ENCODE results near the gene LCP2.
"Not testable (repeated sequence)": the region's sequence is repeated elsewhere in the genome, so short reads cannot be mapped to it uniquely, and the experiment has no call there.

The LCP2 gene

GRCh38 chr5:170249355-170249754 is 48.2 kb downstream of the LCP2 start:
- no peaks in the 10 kb centered on the region for H3K27me3 Mint-ChIP-seq (ENCODE audit: low read depth)
- H3K9me3 Mint-ChIP-seq = peaks cover 9% of the 10 kb centered on the region
- H3K4me1 Mint-ChIP-seq (ENCODE audit: low read depth) = peaks cover 13% of the 10 kb centered on the region
- H3K36me3 Mint-ChIP-seq (ENCODE audit: low read depth) = peaks cover 91% of the 10 kb centered on the region
- no peak for DNase-seq (ENCODE audit: low spot score)
- H3K27ac Mint-ChIP-seq = peak overlapping the region; percentile 32
- H3K4me3 Mint-ChIP-seq = no peak overlapping the region

GRCh38 chr5:170248931-170249227 is 48.7 kb downstream of the LCP2 start:
- not testable (repeated sequence) for H3K27ac Mint-ChIP-seq

GRCh38 chr5:170248172-170248930 is 49.2 kb downstream of the LCP2 start:
- Mint-ChIP-seq H3K36me3 (ENCODE audit: low read depth) (peaks cover 82% of the 10 kb centered on the region), H3K27ac (no peak overlapping the region), H3K4me3 (no peak overlapping the region), H3K9me3 (peaks cover 9% of the 10 kb centered on the region), H3K4me1 (ENCODE audit: low read depth) (peaks cover 4% of the 10 kb centered on the region), H3K27me3 (ENCODE audit: low read depth) (no peaks in the 10 kb centered on the region)
- DNase-seq (ENCODE audit: low spot score) = no peak

More at GRCh38 chr5:170248931-170249227, 48.7 kb downstream of the LCP2 start:
- not testable (repeated sequence) for DNase-seq (ENCODE audit: low spot score); H3K27me3 Mint-ChIP-seq (ENCODE audit: low read depth); H3K4me1 Mint-ChIP-seq (ENCODE audit: low read depth); H3K4me3 Mint-ChIP-seq; H3K9me3 Mint-ChIP-seq
- H3K36me3 Mint-ChIP-seq (ENCODE audit: low read depth) = peaks cover 87% of the 10 kb centered on the region

- H3K36me3 Mint-ChIP-seq (ENCODE audit: low read depth) = peaks cover 74% of the 10 kb centered on the region
- no peaks in the 10 kb centered on the region for H3K27me3 Mint-ChIP-seq (ENCODE audit: low read depth)
- peaks cover 4% of the 10 kb centered on the region for H3K4me1 Mint-ChIP-seq (ENCODE audit: low read depth)
- H3K27ac Mint-ChIP-seq = no peak overlapping the region
- H3K4me3 Mint-ChIP-seq = no peak overlapping the region
- peaks cover 9% of the 10 kb centered on the region for H3K9me3 Mint-ChIP-seq
- no peak for DNase-seq (ENCODE audit: low spot score)
Measured at GRCh38 chr5:170247363-170247762, 50.2 kb downstream of the LCP2 start.

- no peak overlapping the region for H3K27ac Mint-ChIP-seq
- H3K9me3 Mint-ChIP-seq = peaks cover 9% of the 10 kb centered on the region
- H3K4me3 Mint-ChIP-seq = no peak overlapping the region
- peaks cover 2% of the 10 kb centered on the region for H3K4me1 Mint-ChIP-seq (ENCODE audit: low read depth)
- no peak for DNase-seq (ENCODE audit: low spot score)
- H3K36me3 Mint-ChIP-seq (ENCODE audit: low read depth) = peaks cover 64% of the 10 kb centered on the region
- H3K27me3 Mint-ChIP-seq (ENCODE audit: low read depth) = no peaks in the 10 kb centered on the region
Measured at GRCh38 chr5:170246126-170246870, 51.3 kb downstream of the LCP2 start.

GRCh38 chr5:170245436-170245835 is 52.1 kb downstream of the LCP2 start:
- not testable (repeated sequence) for H3K27me3 Mint-ChIP-seq (ENCODE audit: low read depth); H3K4me3 Mint-ChIP-seq; DNase-seq (ENCODE audit: low spot score); H3K9me3 Mint-ChIP-seq; H3K4me1 Mint-ChIP-seq (ENCODE audit: low read depth); H3K27ac Mint-ChIP-seq
- H3K36me3 Mint-ChIP-seq (ENCODE audit: low read depth) = peaks cover 55% of the 10 kb centered on the region

- Mint-ChIP-seq H3K27ac (no peak overlapping the region), H3K9me3 (no peaks in the 10 kb centered on the region), H3K36me3 (ENCODE audit: low read depth) (peaks cover 5% of the 10 kb centered on the region), H3K4me1 (ENCODE audit: low read depth) (peaks cover 7% of the 10 kb centered on the region), H3K27me3 (ENCODE audit: low read depth) (no peaks in the 10 kb centered on the region), H3K4me3 (no peak overlapping the region)
- no peak for DNase-seq (ENCODE audit: low spot score)
Measured at GRCh38 chr5:170238456-170239196, 59.0 kb downstream of the LCP2 start.

- DNase-seq (ENCODE audit: low spot score) = no peak
- no peak overlapping the region for H3K4me3 Mint-ChIP-seq
- H3K27me3 Mint-ChIP-seq (ENCODE audit: low read depth) = no peaks in the 10 kb centered on the region
- H3K36me3 Mint-ChIP-seq (ENCODE audit: low read depth) = peaks cover 5% of the 10 kb centered on the region
- H3K4me1 Mint-ChIP-seq (ENCODE audit: low read depth) = peaks cover 7% of the 10 kb centered on the region
- H3K9me3 Mint-ChIP-seq = no peaks in the 10 kb centered on the region
- H3K27ac Mint-ChIP-seq = no peak overlapping the region
Measured at GRCh38 chr5:170235876-170236864, 61.4 kb downstream of the LCP2 start.

- H3K9me3 Mint-ChIP-seq = no peaks in the 10 kb centered on the region
- peaks cover 2% of the 10 kb centered on the region for H3K36me3 Mint-ChIP-seq (ENCODE audit: low read depth)
- H3K4me1 Mint-ChIP-seq (ENCODE audit: low read depth) = peaks cover 7% of the 10 kb centered on the region
- no peak overlapping the region for H3K4me3 Mint-ChIP-seq
- no peaks in the 10 kb centered on the region for H3K27me3 Mint-ChIP-seq (ENCODE audit: low read depth)
- H3K27ac Mint-ChIP-seq = no peak overlapping the region
- no peak for DNase-seq (ENCODE audit: low spot score)
Measured at GRCh38 chr5:170233358-170233892, 64.2 kb downstream of the LCP2 start.

- Mint-ChIP-seq H3K27me3 (ENCODE audit: low read depth) (no peaks in the 10 kb centered on the region), H3K27ac (no peak within 1 kb of the TSS), H3K9me3 (no peaks in the 10 kb centered on the region), H3K4me1 (ENCODE audit: low read depth) (peaks cover 3% of the 10 kb centered on the region), H3K4me3 (no peak within 1 kb of the TSS), H3K36me3 (ENCODE audit: low read depth) (peaks cover 2% of the 10 kb centered on the region)
- no peak for DNase-seq (ENCODE audit: low spot score)
Measured at GRCh38 chr5:170232786-170233185, 64.8 kb downstream of the LCP2 start, which contains the start of gene C5orf58. Gene C5orf58 (plus strand): TSS chr5:170232985. CDS start chr5:170234977, 1,992 bp downstream.

GRCh38 chr5:170228762-170229435 is 68.7 kb downstream of the LCP2 start:
- H3K27me3 Mint-ChIP-seq (ENCODE audit: low read depth) = no peaks in the 10 kb centered on the region
- no peak overlapping the region for H3K27ac Mint-ChIP-seq
- peaks cover 3% of the 10 kb centered on the region for H3K4me1 Mint-ChIP-seq (ENCODE audit: low read depth)
- no peak for DNase-seq (ENCODE audit: low spot score)
- no peaks in the 10 kb centered on the region for H3K9me3 Mint-ChIP-seq
- H3K4me3 Mint-ChIP-seq = no peak overlapping the region
- no peaks in the 10 kb centered on the region for H3K36me3 Mint-ChIP-seq (ENCODE audit: low read depth)

GRCh38 chr5:170226661-170227060 is 70.9 kb downstream of the LCP2 start:
- no peak for DNase-seq (ENCODE audit: low spot score)
- no peaks in the 10 kb centered on the region for H3K27me3 Mint-ChIP-seq (ENCODE audit: low read depth)
- no peaks in the 10 kb centered on the region for H3K36me3 Mint-ChIP-seq (ENCODE audit: low read depth)
- no peak overlapping the region for H3K27ac Mint-ChIP-seq
- H3K4me1 Mint-ChIP-seq (ENCODE audit: low read depth) = peaks cover 3% of the 10 kb centered on the region
- H3K9me3 Mint-ChIP-seq = no peaks in the 10 kb centered on the region
- no peak overlapping the region for H3K4me3 Mint-ChIP-seq

Data from T-helper 2 cell treated with Interferon-gamma antibody and Interleukin-4, amounts not matched to agents 5 μg/mL and 100 μg/mL, for 36 hours (primary cell).